GM19395 (cell line): Measurements from ENCODE around the gene ADAMTS13.

Experiments
- ATAC-seq: cut with Tn5 transposase; IDR thresholded peaks from one replicate; pipeline ENCODE4 v1.9.1; 2021; ENCODE audit warnings: mild to moderate bottlenecking, moderate library complexity; ENCODE audit not compliant: unreplicated experiment

The ADAMTS13 gene

GRCh38 chr9:133470427-133470924 lies 48.3 kb downstream of the ADAMTS13 start:
- no peak for ATAC-seq

- ATAC-seq: no peak
Observed at GRCh38 chr9:133470988-133471387, 48.8 kb downstream of the ADAMTS13 start.

- no peak for ATAC-seq
Observed at GRCh38 chr9:133471551-133472276, 49.5 kb downstream of the ADAMTS13 start.

- ATAC-seq: no peak
Observed at GRCh38 chr9:133472277-133472645, 50.1 kb downstream of the ADAMTS13 start.

GRCh38 chr9:133472753-133473378 lies 50.7 kb downstream of the ADAMTS13 start:
- ATAC-seq: no peak

- ATAC-seq: no peak
Observed at GRCh38 chr9:133473743-133474142, 51.6 kb downstream of the ADAMTS13 start.

GRCh38 chr9:133474215-133474614 lies 52.0 kb downstream of the ADAMTS13 start:
- ATAC-seq: no peak

- no peak for ATAC-seq
Observed at GRCh38 chr9:133474853-133475252, 52.7 kb downstream of the ADAMTS13 start.

GRCh38 chr9:133475292-133476012 lies 53.3 kb downstream of the ADAMTS13 start:
- no peak for ATAC-seq

- ATAC-seq: no peak
Observed at GRCh38 chr9:133476036-133476931, 54.1 kb downstream of the ADAMTS13 start.

- ATAC-seq: no peak
Observed at GRCh38 chr9:133476941-133477340, 54.8 kb downstream of the ADAMTS13 start.

- no peak for ATAC-seq
Observed at GRCh38 chr9:133477461-133477860, 55.3 kb downstream of the ADAMTS13 start.

- peak; percentile 64 for ATAC-seq
Observed at GRCh38 chr9:133477992-133478850, 56.1 kb downstream of the ADAMTS13 start.

- ATAC-seq: peak; percentile 88
Observed at GRCh38 chr9:133478851-133479711, 56.9 kb downstream of the ADAMTS13 start, which contains the start of gene SLC2A6. Gene SLC2A6, minus strand, starts transcription at chr9:133479099. Its CDS starts 40 bp downstream, at chr9:133479059.

GRCh38 chr9:133483611-133484010 lies 61.4 kb downstream of the ADAMTS13 start:
- ATAC-seq: no peak

- ATAC-seq: no peak
Observed at GRCh38 chr9:133484671-133485437, 62.7 kb downstream of the ADAMTS13 start.

GRCh38 chr9:133485531-133486260 lies 63.5 kb downstream of the ADAMTS13 start:
- ATAC-seq: peak; percentile 22
